A673 (cell line): Measurements from ENCODE around the gene CMIP.

Source experiments
- CTCF ChIP-seq: fragments of 300-800, 200-600 bp; sonication (generic); conservative IDR thresholded peaks from 2 replicates; pipeline ENCODE4 v1.5.1; 2017; ENCODE audit warnings: low read depth, mild to moderate bottlenecking, antibody characterized with exemption, low read length, moderate library complexity, mixed read lengths
- EZH2 ChIP-seq: fragments of 200-600 bp; sonication (generic); IDR thresholded peaks from 2 replicates; pipeline ENCODE4 v1.6.1; 2017; ENCODE audit warnings: borderline replicate concordance, low read depth, mild to moderate bottlenecking, mixed read lengths, antibody characterized with exemption, low read length; ENCODE audit not compliant: poor library complexity, severe bottlenecking

DNA sequence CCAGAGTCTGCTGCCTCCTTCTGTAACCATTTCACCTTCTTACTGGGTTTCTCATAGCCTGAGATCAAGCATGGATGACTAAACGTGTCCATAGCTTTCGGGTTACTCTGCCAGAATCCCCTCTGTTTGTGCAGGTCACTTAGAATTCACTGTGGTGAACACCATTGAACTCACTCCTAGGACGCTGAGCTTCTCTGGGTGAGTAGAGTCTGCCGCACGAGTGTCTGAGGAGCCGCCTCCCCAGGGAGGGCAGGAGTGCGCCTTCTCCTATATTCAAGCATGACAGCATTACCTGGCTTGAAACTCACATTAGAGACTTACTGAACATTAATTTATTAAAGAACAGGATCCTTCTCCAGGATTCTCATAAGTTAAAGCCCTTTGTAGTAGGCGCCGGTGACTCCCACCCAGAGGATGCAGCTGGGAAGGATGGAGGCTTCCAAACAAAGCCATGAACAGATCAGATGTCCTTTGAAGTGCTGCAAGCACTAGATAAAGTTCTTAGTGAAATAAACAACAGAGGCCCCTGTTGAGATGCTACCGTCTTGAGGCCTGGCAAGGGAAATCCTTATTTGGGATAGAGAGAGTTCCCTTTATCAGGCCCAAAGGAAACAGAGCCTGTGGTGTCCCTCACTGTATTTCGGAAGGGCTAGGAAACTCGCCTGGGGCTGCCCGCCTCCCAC is 189.9 kb downstream of the CMIP start:
- no peak for TF ChIP-seq CTCF
- TF ChIP-seq EZH2: no peak
